H1 (cell line): ENCODE results near the gene TPSAB1. TPM values are rescaled to one million over a fixed set of nuclear protein-coding genes. Genes with fewer than 3 reads are reported as not detected.

ENCODE experiments used
- CTBP2 ChIP-seq: IDR thresholded peaks from 2 replicates; pipeline ENCODE4 v1.7.0; 2011; ENCODE audit warnings: borderline replicate concordance, mild to moderate bottlenecking, moderate library complexity, mixed read lengths, low read length; ENCODE audit not compliant: insufficient read depth, insufficient read length
- EGR1 ChIP-seq: IDR thresholded peaks from 2 replicates; pipeline ENCODE4 v1.6.1; 2011; ENCODE audit warnings: low read depth, low read length, borderline replicate concordance
- PHF8 ChIP-seq: fragments of 200-600 bp; sonication (generic); conservative IDR thresholded peaks from 2 replicates; pipeline ENCODE4 v1.7.1; 2012; ENCODE audit warnings: low read depth, mild to moderate bottlenecking, inconsistent platforms, low read length, moderate library complexity
- RXRA ChIP-seq: IDR thresholded peaks from 2 replicates; pipeline ENCODE4 v1.6.1; 2011; ENCODE audit warnings: low read depth, mild to moderate bottlenecking, low read length, moderate library complexity; ENCODE audit not compliant: insufficient read depth
- polyA plus RNA-seq, 7 experiments: library from polyadenylated mRNA; depleted of rRNA in 3 of 7; stranded (reverse) in 5 of 7; unstranded in 2 of 7; fragments of >200 nt in 5 of 7; fragments of 200-250 nt in 2 of 7; gene quantifications; 1 replicate in 5 of 7; 2 replicates in 1 of 7; 4 replicates in 1 of 7; pipeline versions ENCODE4 v1.2.1 to v1.2.3, GENCODE V29; 2011 to 2013; ENCODE audit warnings: missing spikeins in 2 of 7, mixed read lengths in 2 of 7
- total RNA-seq: library from RNA; stranded (reverse); fragmentation: NEBNext Ultra II Directional; extraction: Animal tissue kit (Norgen Biotek cat#: 25700); gene quantifications from 2 replicates; pipeline ENCODE4 v1.2.1, GENCODE V29; 2021

Gene TPSAB1
- total and polyA plus RNA-seq, 2 of the 8 experiments (the other 6 are each of a cell fraction or from before 2014, with no cell fraction given) = 0.09 TPM; not detected in 1

- TF ChIP-seq EGR1 (no peak), RXRA (no peak), PHF8 (no peak), CTBP2 (no peak)
Observed at GRCh38 chr16:1193143-1193824, 47.2 kb upstream of the TPSAB1 start (continued).
